ENCODE results near the gene LRBA. TPM values are rescaled to one million over a fixed set of nuclear protein-coding genes. Genes with fewer than 3 reads are reported as not detected.

LRBA gene
- total and polyA plus RNA-seq, 2 donors (not counting 1 experiment from before 2014, with no cell fraction given): 16.4 to 36.7 TPM

GRCh38 chr4:150679765-150680343, 335.2 kb downstream of the LRBA start:
- H3K9ac ChIP-seq (ENCODE audit: insufficient read depth, low read length): no peak overlapping the region
- no peaks in the 10 kb centered on the region for H3K36me3 ChIP-seq (ENCODE audit: control insufficient read depth, insufficient read depth, low read length)
- no peaks in the 10 kb centered on the region for H3K79me2 ChIP-seq (ENCODE audit: control insufficient read depth, insufficient read depth, low read length)
- H3K9me3 ChIP-seq (ENCODE audit: control insufficient read depth, insufficient read depth, low read depth, low read length): no peaks in the 10 kb centered on the region
- DNase-seq (ENCODE audit: low read depth in 2 of 2): peak in 1 of 2 donors; percentile 52
- no peak overlapping the region for H2AFZ ChIP-seq (ENCODE audit: low read length)
- H3K27ac ChIP-seq (ENCODE audit: insufficient read depth, low read length): no peak overlapping the region
- no peaks in the 10 kb centered on the region for H3K27me3 ChIP-seq (ENCODE audit: control insufficient read depth, insufficient read depth, low read length)
- H4K20me1 ChIP-seq (ENCODE audit: control insufficient read depth, extremely low read depth, insufficient read depth, low read length): no peaks in the 10 kb centered on the region
- no peak overlapping the region for H3K4me3 ChIP-seq (replicated peaks in 1 of 4; ENCODE audit: control extremely low read depth in 1 of 4, insufficient read depth in 1 of 4, low read depth in 3 of 4, low read length in 4 of 4)
- TF ChIP-seq EZH2 (IDR thresholded peaks at IDR 0.05; ENCODE audit: low read length, missing control alignments): no peak
- TF ChIP-seq CTCF (conservative IDR thresholded peaks at IDR 0.05 in 1 of 2, IDR thresholded peaks at IDR 0.05 in 1 of 2; ENCODE audit: low read depth in 1 of 2, low read length in 2 of 2): no peak
- H3K4me2 ChIP-seq (ENCODE audit: extremely low read depth, insufficient read depth, low read length): no peak overlapping the region
- H3K4me1 ChIP-seq (ENCODE audit: control insufficient read depth, extremely low read depth, insufficient read depth, low read length): no peaks in the 10 kb centered on the region

- Histone ChIP-seq H3K9ac (ENCODE audit: insufficient read depth, low read length) (no peak overlapping the region), H3K4me1 (ENCODE audit: control insufficient read depth, extremely low read depth, insufficient read depth, low read length) (no peaks in the 10 kb centered on the region), H3K79me2 (ENCODE audit: control insufficient read depth, insufficient read depth, low read length) (no peaks in the 10 kb centered on the region), H4K20me1 (ENCODE audit: control insufficient read depth, extremely low read depth, insufficient read depth, low read length) (no peaks in the 10 kb centered on the region), H3K27ac (ENCODE audit: insufficient read depth, low read length) (no peak overlapping the region), H3K27me3 (ENCODE audit: control insufficient read depth, insufficient read depth, low read length) (no peaks in the 10 kb centered on the region), H3K4me2 (ENCODE audit: extremely low read depth, insufficient read depth, low read length) (peak overlapping the region; percentile 42), H3K4me3 (replicated peaks in 1 of 4; ENCODE audit: control extremely low read depth in 1 of 4, insufficient read depth in 1 of 4, low read depth in 3 of 4, low read length in 4 of 4) (peak overlapping the region in 2 of 4 experiments; percentile 12 to 24), H2AFZ (ENCODE audit: low read length) (peak overlapping the region; percentile 45), H3K9me3 (ENCODE audit: control insufficient read depth, insufficient read depth, low read depth, low read length) (no peaks in the 10 kb centered on the region), H3K36me3 (ENCODE audit: control insufficient read depth, insufficient read depth, low read length) (no peaks in the 10 kb centered on the region)
- no peak for TF ChIP-seq EZH2 (IDR thresholded peaks at IDR 0.05; ENCODE audit: low read length, missing control alignments)
- no peak for TF ChIP-seq CTCF (conservative IDR thresholded peaks at IDR 0.05 in 1 of 2, IDR thresholded peaks at IDR 0.05 in 1 of 2; ENCODE audit: low read depth in 1 of 2, low read length in 2 of 2)
- no peak for DNase-seq (ENCODE audit: low read depth in 2 of 2)
Observed at GRCh38 chr4:150679018-150679764, 335.9 kb downstream of the LRBA start.

GRCh38 chr4:150673793-150674192, 341.3 kb downstream of the LRBA start:
- TF ChIP-seq EZH2 (IDR thresholded peaks at IDR 0.05; ENCODE audit: low read length, missing control alignments) (no peak), CTCF (conservative IDR thresholded peaks at IDR 0.05 in 1 of 2, IDR thresholded peaks at IDR 0.05 in 1 of 2; ENCODE audit: low read depth in 1 of 2, low read length in 2 of 2) (no peak)
- H3K4me1 ChIP-seq (ENCODE audit: control insufficient read depth, extremely low read depth, insufficient read depth, low read length): no peaks in the 10 kb centered on the region
- no peak overlapping the region for H3K9ac ChIP-seq (ENCODE audit: insufficient read depth, low read length)
- no peak overlapping the region for H3K4me2 ChIP-seq (ENCODE audit: extremely low read depth, insufficient read depth, low read length)
- no peaks in the 10 kb centered on the region for H3K27me3 ChIP-seq (ENCODE audit: control insufficient read depth, insufficient read depth, low read length)
- no peak overlapping the region for H3K27ac ChIP-seq (ENCODE audit: insufficient read depth, low read length)
- H3K4me3 ChIP-seq (replicated peaks in 1 of 4; ENCODE audit: control extremely low read depth in 1 of 4, insufficient read depth in 1 of 4, low read depth in 3 of 4, low read length in 4 of 4): no peak overlapping the region
- H3K36me3 ChIP-seq (ENCODE audit: control insufficient read depth, insufficient read depth, low read length): no peaks in the 10 kb centered on the region
- H2AFZ ChIP-seq (ENCODE audit: low read length): no peak overlapping the region
- H4K20me1 ChIP-seq (ENCODE audit: control insufficient read depth, extremely low read depth, insufficient read depth, low read length): no peaks in the 10 kb centered on the region
- DNase-seq (ENCODE audit: low read depth in 2 of 2): no peak
- no peaks in the 10 kb centered on the region for H3K9me3 ChIP-seq (ENCODE audit: control insufficient read depth, insufficient read depth, low read depth, low read length)
- no peaks in the 10 kb centered on the region for H3K79me2 ChIP-seq (ENCODE audit: control insufficient read depth, insufficient read depth, low read length)

Measured in fibroblast of lung (primary cell).